Measurements from ENCODE around the gene TRIM38.
"Not testable (repeated sequence)": the region's sequence is repeated elsewhere in the genome, so short reads cannot be mapped to it uniquely, and the experiment has no call there.

The TRIM38 gene

DNA sequence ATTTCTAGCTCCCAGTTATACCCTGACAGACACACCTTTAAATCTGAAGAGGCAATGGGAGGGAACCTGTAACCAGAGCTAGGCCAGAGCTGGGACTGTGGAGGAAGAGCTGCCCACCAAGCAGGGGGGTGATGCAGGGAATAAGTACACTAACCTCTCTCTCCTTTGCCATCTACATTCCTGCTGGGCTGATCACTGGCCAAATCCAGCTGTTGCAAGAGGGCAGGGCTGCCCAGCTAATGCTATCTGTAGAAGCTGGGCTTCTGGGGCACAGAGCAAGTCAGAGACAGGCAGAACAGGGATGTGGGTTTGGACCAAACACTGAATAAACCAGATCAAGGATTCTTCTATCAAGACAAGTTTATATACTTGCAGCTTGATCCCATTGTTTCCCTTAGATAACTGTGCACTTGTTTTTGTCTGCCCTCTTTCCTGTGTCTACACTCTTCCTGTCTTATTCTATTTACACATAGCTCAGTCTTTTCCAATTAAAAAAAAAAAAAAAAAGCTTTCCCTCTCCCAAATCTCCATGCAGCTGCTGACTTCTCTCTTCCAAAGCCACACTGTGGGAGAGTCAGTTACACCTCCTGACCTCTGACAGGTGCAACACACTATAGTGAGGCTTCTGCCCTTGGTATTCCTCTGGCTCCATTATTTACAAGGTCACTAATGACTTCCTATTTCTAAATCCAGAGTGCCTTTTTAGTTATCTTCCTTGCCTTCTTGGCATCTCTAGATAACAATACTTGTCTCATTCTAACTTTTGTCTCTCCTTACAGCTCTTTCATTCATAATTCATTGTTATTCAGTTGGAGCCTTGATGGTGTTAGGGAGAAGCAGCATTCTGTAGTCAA lies 43.7 kb downstream of the TRIM38 start:
- no peak for DNase-seq
- Histone ChIP-seq H2BK12ac (ENCODE audit: low read length in 2 of 2) (no peak overlapping the region), H2BK5ac (ENCODE audit: low read depth, low read length, poor library complexity, severe bottlenecking) (no peak overlapping the region), H2BK15ac (ENCODE audit: low read depth, poor library complexity, severe bottlenecking) (no peak overlapping the region), H3K9me3 (ENCODE audit: control insufficient read depth, low read length) (no peaks in the 10 kb centered on the region), H2AK5ac (ENCODE audit: low read length, severe bottlenecking) (no peak overlapping the region), H3K4me2 (ENCODE audit: low read length, poor library complexity, severe bottlenecking) (no peak overlapping the region), H2AFZ (ENCODE audit: low read depth, low read length) (no peak overlapping the region), H3K27me3 (ENCODE audit: control insufficient read depth in 1 of 2, insufficient read depth in 1 of 2, low read length in 2 of 2) (no peaks in the 10 kb centered on the region), H3K23ac (ENCODE audit: low read length in 2 of 2) (no peak overlapping the region), H3K79me1 (replicated peaks; ENCODE audit: low read length, poor library complexity, severe bottlenecking) (peaks cover 2% of the 10 kb centered on the region), H3K4ac (ENCODE audit: low read depth in 1 of 2, low read length in 2 of 2) (no peak overlapping the region), H3K4me3 (ENCODE audit: insufficient read depth in 1 of 2, low read depth in 1 of 2, low read length in 2 of 2) (no peak overlapping the region), H3K14ac (ENCODE audit: low read length in 2 of 2) (no peak overlapping the region), H3K9ac (ENCODE audit: low read length) (no peak overlapping the region), H3K36me3 (ENCODE audit: control insufficient read depth in 1 of 2, insufficient read depth in 2 of 2, low read depth in 1 of 2, low read length in 2 of 2) (peaks cover 0 to 2% of the 10 kb centered on the region in 2 experiments), H4K91ac (ENCODE audit: low read length) (no peak overlapping the region), H3K18ac (ENCODE audit: low read depth in 1 of 2, low read length in 2 of 2) (no peak overlapping the region), H3K27ac (ENCODE audit: low read length, poor library complexity, severe bottlenecking) (no peak overlapping the region), H2BK120ac (ENCODE audit: low read depth, low read length) (no peak overlapping the region), H4K8ac (ENCODE audit: low read length) (no peak overlapping the region), H3K4me1 (ENCODE audit: control insufficient read depth, insufficient read depth, low read depth, low read length) (no peaks in the 10 kb centered on the region)

DNA sequence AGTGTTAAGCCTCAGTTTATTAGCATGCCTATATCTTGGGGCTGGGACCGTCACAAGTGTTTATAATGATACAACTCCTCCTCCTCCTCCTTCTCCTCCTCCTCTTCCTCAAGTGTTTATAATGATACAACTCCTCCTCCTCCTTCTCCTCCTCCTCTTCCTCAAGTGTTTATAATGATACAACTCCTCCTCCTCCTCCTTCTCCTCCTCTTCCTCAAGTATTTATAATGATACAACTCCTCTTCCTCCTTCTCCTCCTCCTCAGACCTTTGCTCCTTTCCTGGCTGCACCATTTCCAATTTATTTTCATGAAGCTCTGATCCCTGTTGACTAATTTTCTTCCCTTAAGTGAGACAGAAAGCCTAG lies 44.3 kb downstream of the TRIM38 start:
- H3K18ac ChIP-seq (ENCODE audit: low read depth in 1 of 2, low read length in 2 of 2); H2BK12ac ChIP-seq (ENCODE audit: low read length in 2 of 2); H3K9me3 ChIP-seq (ENCODE audit: control insufficient read depth, low read length); DNase-seq; H2AFZ ChIP-seq (ENCODE audit: low read depth, low read length); H3K79me1 ChIP-seq (replicated peaks; ENCODE audit: low read length, poor library complexity, severe bottlenecking); H3K9ac ChIP-seq (ENCODE audit: low read length); H3K23ac ChIP-seq (ENCODE audit: low read length in 2 of 2); H3K14ac ChIP-seq (ENCODE audit: low read length in 2 of 2); H2BK120ac ChIP-seq (ENCODE audit: low read depth, low read length); H3K27me3 ChIP-seq (ENCODE audit: control insufficient read depth in 1 of 2, insufficient read depth in 1 of 2, low read length in 2 of 2); H3K4me2 ChIP-seq (ENCODE audit: low read length, poor library complexity, severe bottlenecking); H3K27ac ChIP-seq (ENCODE audit: low read length, poor library complexity, severe bottlenecking); H2BK5ac ChIP-seq (ENCODE audit: low read depth, low read length, poor library complexity, severe bottlenecking); H2AK5ac ChIP-seq (ENCODE audit: low read length, severe bottlenecking); H4K8ac ChIP-seq (ENCODE audit: low read length); H3K4me3 ChIP-seq (ENCODE audit: insufficient read depth in 1 of 2, low read depth in 1 of 2, low read length in 2 of 2); H2BK15ac ChIP-seq (ENCODE audit: low read depth, poor library complexity, severe bottlenecking); H4K91ac ChIP-seq (ENCODE audit: low read length); H3K4ac ChIP-seq (ENCODE audit: low read depth in 1 of 2, low read length in 2 of 2); H3K4me1 ChIP-seq (ENCODE audit: control insufficient read depth, insufficient read depth, low read depth, low read length); H3K36me3 ChIP-seq (ENCODE audit: control insufficient read depth in 1 of 2, insufficient read depth in 2 of 2, low read depth in 1 of 2, low read length in 2 of 2): not testable (repeated sequence)
- 42% methylated on average over 1 of the region's 1 CpG for WGBS

DNA sequence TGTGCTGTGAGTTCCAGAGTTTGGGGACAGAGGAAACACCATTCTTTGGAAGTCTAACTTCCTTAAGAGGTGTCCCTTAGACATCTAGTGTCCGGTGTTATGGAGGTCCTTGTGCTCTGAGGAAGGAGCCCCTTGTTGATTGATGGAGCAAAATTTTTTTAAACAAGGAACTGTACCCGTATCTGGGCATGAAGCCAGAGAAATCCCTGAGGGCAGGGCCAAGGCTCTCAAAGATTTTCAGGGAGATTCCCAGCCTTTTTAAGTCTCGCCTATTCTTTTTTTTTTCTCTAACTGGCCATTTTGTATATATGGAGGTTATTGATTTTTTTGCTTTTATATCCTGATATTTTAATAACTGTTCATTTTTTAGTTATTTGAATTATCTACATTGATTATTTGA lies 45.9 kb downstream of the TRIM38 start:
- WGBS, result 73% methylated on average over 2 of the region's 3 CpGs
- H3K4ac ChIP-seq (ENCODE audit: low read depth in 1 of 2, low read length in 2 of 2), result no peak overlapping the region
- H2BK15ac ChIP-seq (ENCODE audit: low read depth, poor library complexity, severe bottlenecking), result no peak overlapping the region
- H3K4me1 ChIP-seq (ENCODE audit: control insufficient read depth, insufficient read depth, low read depth, low read length), result no peaks in the 10 kb centered on the region
- H2AFZ ChIP-seq (ENCODE audit: low read depth, low read length), result no peak overlapping the region
- no peak overlapping the region for H3K18ac ChIP-seq (ENCODE audit: low read depth in 1 of 2, low read length in 2 of 2)
- no peak overlapping the region for H3K4me3 ChIP-seq (ENCODE audit: insufficient read depth in 1 of 2, low read depth in 1 of 2, low read length in 2 of 2)
- H2AK5ac ChIP-seq (ENCODE audit: low read length, severe bottlenecking), result no peak overlapping the region
- H3K79me1 ChIP-seq (replicated peaks; ENCODE audit: low read length, poor library complexity, severe bottlenecking), result peaks cover 4% of the 10 kb centered on the region
- no peak overlapping the region for H3K27ac ChIP-seq (ENCODE audit: low read length, poor library complexity, severe bottlenecking)
- DNase-seq, result no peak
- no peaks in the 10 kb centered on the region for H3K9me3 ChIP-seq (ENCODE audit: control insufficient read depth, low read length)
- H3K14ac ChIP-seq (ENCODE audit: low read length in 2 of 2), result no peak overlapping the region
- no peaks in the 10 kb centered on the region for H3K27me3 ChIP-seq (ENCODE audit: control insufficient read depth in 1 of 2, insufficient read depth in 1 of 2, low read length in 2 of 2)
- H3K9ac ChIP-seq (ENCODE audit: low read length), result no peak overlapping the region
- H3K36me3 ChIP-seq (ENCODE audit: control insufficient read depth in 1 of 2, insufficient read depth in 2 of 2, low read depth in 1 of 2, low read length in 2 of 2), result peaks cover 0 to 2% of the 10 kb centered on the region in 2 experiments
- H3K23ac ChIP-seq (ENCODE audit: low read length in 2 of 2), result no peak overlapping the region
- no peak overlapping the region for H2BK120ac ChIP-seq (ENCODE audit: low read depth, low read length)
- no peak overlapping the region for H3K4me2 ChIP-seq (ENCODE audit: low read length, poor library complexity, severe bottlenecking)
- H2BK12ac ChIP-seq (ENCODE audit: low read length in 2 of 2), result no peak overlapping the region
- no peak overlapping the region for H4K8ac ChIP-seq (ENCODE audit: low read length)
- H2BK5ac ChIP-seq (ENCODE audit: low read depth, low read length, poor library complexity, severe bottlenecking), result no peak overlapping the region
- H4K91ac ChIP-seq (ENCODE audit: low read length), result no peak overlapping the region

DNA sequence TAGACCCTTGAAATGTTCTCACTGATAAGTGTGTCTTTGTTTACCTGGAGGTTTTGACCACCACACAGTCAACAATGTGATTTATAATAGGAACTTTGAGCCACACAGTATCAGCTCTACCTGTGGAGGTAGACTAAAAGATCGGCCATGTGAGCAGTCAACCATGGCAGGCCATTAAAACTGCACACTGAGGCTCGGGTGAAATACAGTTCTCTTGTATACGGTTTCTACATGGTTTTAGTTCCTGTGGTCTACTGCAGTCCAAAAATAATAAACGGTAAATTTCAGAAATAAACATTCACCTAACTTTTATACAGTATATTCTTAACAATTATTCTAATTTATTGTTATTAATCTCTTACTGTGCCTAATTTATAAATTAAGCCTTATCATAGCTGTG lies 47.2 kb downstream of the TRIM38 start:
- Histone ChIP-seq H3K9ac (ENCODE audit: low read length) (no peak overlapping the region), H3K4me1 (ENCODE audit: control insufficient read depth, insufficient read depth, low read depth, low read length) (no peaks in the 10 kb centered on the region), H2BK15ac (ENCODE audit: low read depth, poor library complexity, severe bottlenecking) (no peak overlapping the region), H3K4me2 (ENCODE audit: low read length, poor library complexity, severe bottlenecking) (no peak overlapping the region), H2BK120ac (ENCODE audit: low read depth, low read length) (no peak overlapping the region), H3K4ac (ENCODE audit: low read depth in 1 of 2, low read length in 2 of 2) (no peak overlapping the region), H3K27ac (ENCODE audit: low read length, poor library complexity, severe bottlenecking) (no peak overlapping the region), H2BK5ac (ENCODE audit: low read depth, low read length, poor library complexity, severe bottlenecking) (no peak overlapping the region), H3K14ac (ENCODE audit: low read length in 2 of 2) (no peak overlapping the region), H2BK12ac (ENCODE audit: low read length in 2 of 2) (no peak overlapping the region), H3K27me3 (ENCODE audit: control insufficient read depth in 1 of 2, insufficient read depth in 1 of 2, low read length in 2 of 2) (no peaks in the 10 kb centered on the region), H4K8ac (ENCODE audit: low read length) (no peak overlapping the region), H3K23ac (ENCODE audit: low read length in 2 of 2) (no peak overlapping the region), H2AK5ac (ENCODE audit: low read length, severe bottlenecking) (no peak overlapping the region), H3K36me3 (ENCODE audit: control insufficient read depth in 1 of 2, insufficient read depth in 2 of 2, low read depth in 1 of 2, low read length in 2 of 2) (no peaks in the 10 kb centered on the region), H2AFZ (ENCODE audit: low read depth, low read length) (no peak overlapping the region), H4K91ac (ENCODE audit: low read length) (no peak overlapping the region), H3K9me3 (ENCODE audit: control insufficient read depth, low read length) (no peaks in the 10 kb centered on the region), H3K18ac (ENCODE audit: low read depth in 1 of 2, low read length in 2 of 2) (no peak overlapping the region), H3K79me1 (replicated peaks; ENCODE audit: low read length, poor library complexity, severe bottlenecking) (peaks cover 1% of the 10 kb centered on the region), H3K4me3 (ENCODE audit: insufficient read depth in 1 of 2, low read depth in 1 of 2, low read length in 2 of 2) (no peak overlapping the region)
- WGBS, result 87% methylated on average over 3 of the region's 4 CpGs
- no peak for DNase-seq

All from mesenchymal stem cell (in vitro differentiated cells and primary cell).